Stimulated activated CD4-positive, alpha-beta T cell treated with anti-CD3 and anti-CD28 coated beads, Interleukin-12 subunit alpha, Interleukin-12 subunit beta, amount 100 ng/mL, for 24 hours (primary cell): ENCODE measurements around the gene CCDC136.

Source experiments
- DNase-seq, 2 experiments: peaks; one replicate each; pipeline ENCODE4 v3.0.0-alpha.2; 2020; ENCODE audit warnings: low read depth in 2 of 2

Gene CCDC136

DNA sequence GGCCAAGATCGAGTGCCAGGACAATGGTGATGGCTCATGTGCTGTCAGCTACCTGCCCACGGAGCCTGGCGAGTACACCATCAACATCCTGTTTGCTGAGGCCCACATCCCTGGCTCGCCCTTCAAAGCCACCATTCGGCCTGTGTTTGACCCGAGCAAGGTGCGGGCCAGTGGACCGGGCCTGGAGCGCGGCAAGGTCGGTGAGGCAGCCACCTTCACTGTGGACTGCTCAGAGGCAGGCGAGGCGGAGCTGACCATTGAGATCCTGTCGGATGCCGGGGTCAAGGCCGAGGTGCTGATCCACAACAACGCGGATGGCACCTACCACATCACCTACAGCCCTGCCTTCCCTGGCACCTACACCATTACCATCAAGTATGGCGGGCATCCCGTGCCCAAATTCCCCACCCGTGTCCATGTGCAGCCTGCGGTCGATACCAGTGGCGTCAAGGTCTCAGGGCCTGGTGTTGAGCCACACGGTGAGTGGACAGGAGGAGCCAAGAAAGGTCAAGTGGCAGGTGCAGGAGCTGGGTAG is 53.1 kb downstream of the CCDC136 start:
- no peak for DNase-seq

DNA sequence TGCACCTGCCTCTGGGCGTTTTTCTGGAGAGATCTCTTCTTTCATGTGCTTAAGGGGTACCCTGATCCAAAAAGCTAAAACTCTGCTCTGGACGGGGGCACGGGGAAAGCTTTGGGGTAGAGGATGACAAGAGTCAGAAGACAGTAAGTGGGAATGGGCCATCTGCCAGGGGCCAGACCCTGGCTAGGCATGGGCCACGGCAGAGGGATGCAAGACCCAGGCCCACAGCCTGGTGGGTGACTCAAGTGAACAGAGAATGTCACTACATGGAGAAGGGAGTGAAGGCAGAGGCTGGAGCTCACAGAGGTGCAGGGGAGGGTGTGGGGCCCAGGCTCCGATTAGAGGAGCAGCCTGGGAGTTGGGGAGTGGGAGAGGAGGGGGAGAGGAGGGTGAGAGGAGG is 53.7 kb downstream of the CCDC136 start:
- DNase-seq = no peak

DNA sequence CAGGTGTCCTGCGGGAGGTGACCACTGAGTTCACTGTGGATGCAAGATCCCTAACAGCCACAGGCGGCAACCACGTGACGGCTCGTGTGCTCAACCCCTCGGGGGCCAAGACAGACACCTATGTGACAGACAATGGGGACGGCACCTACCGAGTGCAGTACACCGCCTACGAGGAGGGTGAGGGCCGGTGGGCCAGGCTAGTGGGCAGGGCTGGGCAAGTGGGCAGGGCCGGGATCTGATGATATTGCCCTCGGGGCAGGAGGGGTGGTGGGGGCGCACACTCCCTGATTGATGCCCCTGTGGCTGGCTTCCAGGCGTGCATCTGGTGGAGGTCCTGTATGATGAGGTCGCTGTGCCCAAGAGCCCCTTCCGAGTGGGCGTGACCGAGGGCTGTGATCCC is 54.2 kb downstream of the CCDC136 start:
- no peak for DNase-seq

DNA sequence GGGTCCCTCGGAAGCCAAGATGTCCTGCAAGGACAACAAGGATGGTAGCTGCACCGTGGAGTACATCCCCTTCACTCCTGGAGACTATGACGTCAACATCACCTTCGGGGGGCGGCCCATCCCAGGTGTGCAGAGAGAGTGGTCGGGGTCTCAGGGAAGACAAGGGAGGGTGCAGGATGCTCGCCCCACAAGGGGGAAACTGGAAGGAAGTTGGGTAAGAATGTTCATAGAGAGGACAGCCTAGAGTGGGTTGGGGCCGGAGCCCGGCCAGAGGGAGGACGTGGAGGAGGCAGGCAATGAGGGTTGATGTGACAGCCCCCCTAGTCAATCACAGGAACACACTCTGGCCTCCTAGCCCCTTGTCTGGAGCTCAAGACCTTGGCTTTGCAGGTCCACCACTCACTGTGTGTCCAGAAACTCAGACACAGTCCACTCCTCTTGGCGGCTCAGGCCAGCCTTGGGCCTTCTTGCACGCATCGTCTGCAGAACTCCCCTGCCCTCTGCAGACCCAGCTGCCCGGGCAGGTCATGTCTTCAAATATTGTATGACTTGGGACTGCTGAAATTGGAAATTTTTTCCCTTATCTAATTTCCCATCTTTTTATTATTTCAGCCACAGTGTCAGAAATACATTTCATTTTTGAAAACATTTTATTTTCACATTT is 55.1 kb downstream of the CCDC136 start:
- no peak for DNase-seq

DNA sequence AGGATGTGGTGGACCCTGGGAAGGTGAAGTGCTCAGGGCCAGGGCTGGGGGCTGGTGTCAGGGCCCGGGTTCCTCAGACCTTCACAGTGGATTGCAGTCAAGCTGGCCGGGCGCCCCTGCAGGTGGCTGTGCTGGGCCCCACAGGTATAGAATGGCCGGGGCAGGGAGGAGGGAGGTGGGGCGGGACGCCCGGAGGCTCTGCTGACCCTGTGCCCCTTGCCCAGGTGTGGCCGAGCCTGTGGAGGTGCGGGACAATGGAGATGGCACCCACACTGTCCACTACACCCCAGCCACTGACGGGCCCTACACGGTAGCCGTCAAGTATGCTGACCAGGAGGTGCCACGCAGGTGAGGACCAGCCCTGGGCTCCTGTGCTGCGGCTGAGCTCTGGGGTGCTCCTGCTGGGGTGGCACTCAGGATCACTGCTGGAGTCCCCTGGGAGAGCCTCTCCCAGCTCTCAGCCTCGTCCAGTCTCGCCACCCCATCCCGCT is 56.0 kb downstream of the CCDC136 start:
- no peak for DNase-seq

DNA sequence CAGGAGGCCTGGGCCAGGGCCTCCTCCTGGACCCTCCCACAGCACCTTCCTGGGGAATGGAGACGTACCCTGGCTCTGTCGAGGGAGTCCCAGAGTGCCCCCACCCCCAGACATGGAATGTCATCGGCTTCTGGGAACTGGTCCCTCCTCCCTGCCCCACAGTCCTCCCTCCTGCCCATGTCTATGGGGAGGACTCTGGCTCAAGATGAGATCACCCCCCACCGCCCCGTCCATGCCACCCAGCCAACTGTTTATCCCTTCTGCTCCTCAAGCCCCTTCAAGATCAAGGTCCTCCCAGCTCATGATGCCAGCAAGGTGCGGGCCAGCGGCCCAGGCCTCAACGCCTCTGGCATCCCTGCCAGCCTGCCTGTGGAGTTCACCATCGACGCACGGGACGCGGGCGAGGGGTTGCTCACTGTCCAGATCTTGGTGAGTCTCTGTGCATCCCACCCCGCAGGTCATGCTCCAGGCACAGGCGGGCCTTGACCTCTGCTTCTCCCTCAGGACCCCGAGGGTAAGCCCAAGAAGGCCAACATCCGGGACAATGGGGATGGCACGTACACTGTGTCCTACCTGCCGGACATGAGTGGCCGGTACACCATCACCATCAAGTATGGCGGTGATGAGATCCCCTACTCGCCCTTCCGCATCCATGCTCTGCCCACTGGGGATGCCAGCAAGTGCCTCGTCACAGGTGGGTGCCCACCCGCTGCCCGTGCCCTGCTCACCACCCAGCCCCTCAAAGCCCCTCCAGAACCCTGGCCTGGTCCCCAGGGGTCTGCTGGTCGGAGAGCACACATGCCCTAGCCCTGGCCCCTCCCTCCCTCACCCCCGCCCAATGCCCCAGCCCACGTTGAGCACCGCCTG is 56.8 kb downstream of the CCDC136 start:
- no peak for DNase-seq

DNA sequence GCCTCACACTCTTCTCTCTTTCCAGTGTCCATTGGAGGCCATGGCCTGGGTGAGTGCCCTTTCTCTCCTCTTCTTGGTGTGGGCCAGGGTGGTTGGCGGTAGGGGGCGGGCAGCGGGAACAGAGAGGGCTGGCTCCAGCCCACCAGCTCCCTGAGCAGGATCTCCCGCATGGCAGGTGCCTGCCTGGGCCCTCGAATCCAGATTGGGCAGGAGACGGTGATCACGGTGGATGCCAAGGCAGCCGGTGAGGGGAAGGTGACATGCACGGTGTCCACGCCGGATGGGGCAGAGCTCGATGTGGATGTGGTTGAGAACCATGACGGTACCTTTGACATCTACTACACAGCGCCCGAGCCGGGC is 57.4 kb downstream of the CCDC136 start:
- DNase-seq = no peak

DNA sequence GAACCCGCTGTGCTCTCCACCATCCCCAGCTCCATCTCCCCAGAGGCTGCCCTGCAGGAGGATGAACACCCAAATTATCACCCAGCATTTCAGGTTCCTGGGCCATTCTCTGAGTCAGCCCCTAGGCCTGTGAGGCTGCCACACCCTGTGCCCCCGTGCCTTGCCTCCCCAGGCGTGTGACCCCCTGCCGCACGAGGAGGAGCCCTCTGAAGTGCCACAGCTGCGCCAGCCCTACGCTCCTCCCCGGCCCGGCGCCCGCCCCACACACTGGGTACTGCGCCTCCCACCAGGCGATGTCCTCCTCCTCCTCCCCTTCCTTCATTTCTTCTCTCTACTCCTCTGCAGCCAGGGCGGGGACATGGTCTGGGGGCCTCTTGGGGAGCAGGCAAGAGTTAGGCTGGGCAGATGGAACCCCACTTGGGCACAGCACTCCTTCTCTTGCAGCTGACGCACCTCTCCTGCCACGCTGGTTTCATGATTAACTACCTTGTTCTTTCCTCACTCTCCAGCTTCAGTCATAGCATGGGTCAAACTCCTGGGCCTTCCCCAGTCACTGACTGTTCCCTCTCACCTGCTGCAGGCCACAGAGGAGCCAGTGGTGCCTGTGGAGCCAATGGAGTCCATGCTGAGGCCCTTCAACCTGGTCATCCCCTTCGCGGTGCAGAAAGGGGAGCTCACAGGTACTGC is 58.2 kb downstream of the CCDC136 start:
- no peak for DNase-seq

DNA sequence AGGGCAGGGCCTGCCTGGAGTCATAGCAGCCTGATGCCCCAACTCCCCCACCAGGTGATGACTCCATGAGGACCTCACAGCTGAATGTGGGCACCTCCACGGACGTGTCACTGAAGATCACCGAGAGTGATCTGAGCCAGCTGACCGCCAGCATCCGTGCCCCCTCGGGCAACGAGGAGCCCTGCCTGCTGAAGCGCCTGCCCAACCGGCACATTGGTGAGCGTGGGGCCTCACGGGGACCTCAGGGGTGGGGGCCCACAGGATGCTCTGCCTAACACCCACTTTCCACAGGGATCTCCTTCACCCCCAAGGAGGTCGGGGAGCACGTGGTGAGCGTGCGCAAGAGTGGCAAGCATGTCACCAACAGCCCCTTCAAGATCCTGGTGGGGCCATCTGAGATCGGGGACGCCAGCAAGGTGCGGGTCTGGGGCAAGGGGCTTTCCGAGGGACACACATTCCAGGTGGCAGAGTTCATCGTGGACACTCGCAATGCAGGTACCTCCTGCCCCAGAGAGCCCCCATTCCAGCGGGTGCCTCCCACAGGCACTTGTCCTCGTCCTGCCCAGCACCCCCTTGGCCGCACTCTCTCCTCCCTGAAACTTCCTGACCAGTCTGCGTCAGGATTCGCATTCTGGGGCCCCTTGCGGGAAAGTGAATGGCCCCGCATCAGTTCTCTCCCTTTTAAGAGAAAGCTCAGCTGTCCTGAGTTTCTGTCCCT is 60.9 kb downstream of the CCDC136 start:
- no peak for DNase-seq

DNA sequence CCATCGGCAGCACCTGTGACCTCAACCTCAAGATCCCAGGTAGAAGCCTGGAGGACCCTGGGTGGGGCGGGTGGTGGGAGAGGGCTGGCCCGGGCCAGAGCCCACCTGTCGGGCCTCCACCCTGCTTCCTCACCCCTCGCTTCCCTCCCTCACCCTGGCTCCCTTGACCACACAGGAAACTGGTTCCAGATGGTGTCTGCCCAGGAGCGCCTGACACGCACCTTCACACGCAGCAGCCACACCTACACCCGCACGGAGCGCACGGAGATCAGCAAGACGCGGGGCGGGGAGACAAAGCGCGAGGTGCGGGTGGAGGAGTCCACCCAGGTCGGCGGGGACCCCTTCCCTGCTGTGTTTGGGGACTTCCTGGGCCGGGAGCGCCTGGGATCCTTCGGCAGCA is 62.0 kb downstream of the CCDC136 start:
- DNase-seq = no peak

DNA sequence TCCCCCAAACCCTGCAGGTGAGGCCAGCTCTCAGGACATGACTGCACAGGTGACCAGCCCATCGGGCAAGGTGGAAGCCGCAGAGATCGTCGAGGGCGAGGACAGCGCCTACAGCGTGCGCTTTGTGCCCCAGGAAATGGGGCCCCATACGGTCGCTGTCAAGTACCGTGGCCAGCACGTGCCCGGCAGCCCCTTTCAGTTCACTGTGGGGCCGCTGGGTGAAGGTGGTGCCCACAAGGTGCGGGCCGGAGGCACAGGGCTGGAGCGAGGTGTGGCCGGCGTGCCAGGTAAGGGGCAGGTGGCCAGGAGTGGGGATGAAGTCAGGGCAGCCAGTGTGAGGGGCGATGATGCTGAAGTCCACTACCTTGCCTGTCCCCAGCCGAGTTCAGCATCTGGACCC is 62.6 kb downstream of the CCDC136 start:
- DNase-seq = no peak

DNA sequence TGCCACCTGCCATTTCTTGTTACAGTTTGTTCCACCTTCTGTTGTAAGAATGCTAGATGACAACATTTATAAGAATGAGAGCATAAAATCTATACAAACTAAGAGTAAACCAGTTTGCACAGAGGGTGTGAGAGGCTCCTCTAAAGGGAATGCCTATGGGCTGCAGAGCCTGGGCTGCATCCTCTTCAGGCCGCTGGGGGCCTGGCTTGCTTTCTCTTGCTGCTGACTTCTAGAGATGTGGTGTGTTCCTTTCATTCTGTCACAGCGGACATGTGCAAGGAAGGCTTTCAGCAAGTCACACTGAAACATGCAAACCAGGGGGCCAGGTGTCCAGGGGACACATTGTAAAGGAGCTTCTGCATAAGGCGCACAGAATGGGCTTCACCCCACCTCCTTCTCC is 63.8 kb downstream of the CCDC136 start:
- no peak for DNase-seq

DNA sequence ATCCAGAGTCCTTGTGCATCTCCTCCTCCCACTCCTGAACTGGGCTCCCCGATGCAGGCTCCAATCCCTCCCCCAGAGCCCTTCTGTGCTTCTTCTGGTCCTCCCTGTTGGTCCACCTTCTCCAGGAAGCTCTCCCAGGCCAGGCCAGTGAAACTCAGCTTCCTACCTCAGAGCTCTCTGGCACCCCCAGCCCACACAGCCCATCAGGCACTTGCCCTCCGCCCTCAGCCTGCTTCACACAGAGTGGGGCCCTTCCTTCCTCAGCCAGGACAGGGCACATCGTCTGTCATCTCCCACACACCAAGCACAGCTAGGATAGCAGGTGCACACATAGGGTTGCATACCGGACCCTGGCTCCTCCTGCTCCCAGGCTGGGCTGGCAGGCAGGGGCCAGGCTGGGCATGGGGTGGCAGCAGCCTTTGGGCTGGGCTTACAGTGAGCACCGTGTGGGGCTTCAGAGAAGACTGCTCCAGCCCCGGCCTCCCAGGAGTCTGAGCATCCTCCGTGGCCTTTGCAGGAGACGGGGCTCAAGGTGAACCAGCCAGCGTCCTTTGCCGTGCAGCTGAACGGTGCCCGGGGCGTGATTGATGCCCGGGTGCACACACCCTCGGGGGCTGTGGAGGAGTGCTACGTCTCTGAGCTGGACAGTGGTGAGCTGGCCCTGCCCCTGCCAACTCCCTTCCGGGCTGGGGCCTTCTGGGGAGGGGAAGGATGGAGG is 64.4 kb downstream of the CCDC136 start:
- no peak for DNase-seq

DNA sequence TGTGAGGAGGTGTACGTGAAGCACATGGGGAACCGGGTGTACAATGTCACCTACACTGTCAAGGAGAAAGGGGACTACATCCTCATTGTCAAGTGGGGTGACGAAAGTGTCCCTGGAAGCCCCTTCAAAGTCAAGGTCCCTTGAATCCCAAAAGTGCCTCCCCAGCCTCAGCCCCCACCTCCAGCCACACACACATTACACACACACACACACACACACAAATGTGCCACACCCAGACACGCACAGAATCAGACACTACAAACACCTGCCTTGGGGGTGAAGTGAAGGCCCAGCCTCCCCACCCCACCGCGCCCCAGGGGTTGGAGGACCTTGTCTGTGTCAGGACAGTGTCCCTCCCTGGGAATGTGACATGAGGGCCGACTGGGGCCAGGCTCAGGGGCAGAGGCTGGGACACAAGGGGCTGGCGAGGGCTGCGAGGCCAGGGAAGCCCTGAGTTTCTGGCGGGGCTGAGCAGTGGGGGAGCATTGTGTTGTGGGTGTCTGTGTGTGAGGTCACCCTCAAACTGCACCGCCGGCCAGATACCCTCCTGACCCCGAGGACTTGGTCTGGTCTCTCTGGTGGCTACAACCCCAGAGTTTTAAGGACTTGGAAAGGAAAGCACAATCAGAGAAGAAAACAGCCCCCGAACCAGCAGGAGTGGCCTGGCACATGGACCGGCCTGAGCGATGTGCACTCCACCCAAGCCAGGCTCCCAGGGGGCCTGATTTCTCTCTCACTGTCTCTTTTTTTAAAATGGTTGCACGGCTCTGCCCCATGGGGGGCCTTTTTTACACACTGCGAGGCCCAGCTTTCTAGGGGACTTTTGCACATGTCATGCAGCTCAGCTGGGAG is 66.8 kb downstream of the CCDC136 start:
- DNase-seq = no peak

DNA sequence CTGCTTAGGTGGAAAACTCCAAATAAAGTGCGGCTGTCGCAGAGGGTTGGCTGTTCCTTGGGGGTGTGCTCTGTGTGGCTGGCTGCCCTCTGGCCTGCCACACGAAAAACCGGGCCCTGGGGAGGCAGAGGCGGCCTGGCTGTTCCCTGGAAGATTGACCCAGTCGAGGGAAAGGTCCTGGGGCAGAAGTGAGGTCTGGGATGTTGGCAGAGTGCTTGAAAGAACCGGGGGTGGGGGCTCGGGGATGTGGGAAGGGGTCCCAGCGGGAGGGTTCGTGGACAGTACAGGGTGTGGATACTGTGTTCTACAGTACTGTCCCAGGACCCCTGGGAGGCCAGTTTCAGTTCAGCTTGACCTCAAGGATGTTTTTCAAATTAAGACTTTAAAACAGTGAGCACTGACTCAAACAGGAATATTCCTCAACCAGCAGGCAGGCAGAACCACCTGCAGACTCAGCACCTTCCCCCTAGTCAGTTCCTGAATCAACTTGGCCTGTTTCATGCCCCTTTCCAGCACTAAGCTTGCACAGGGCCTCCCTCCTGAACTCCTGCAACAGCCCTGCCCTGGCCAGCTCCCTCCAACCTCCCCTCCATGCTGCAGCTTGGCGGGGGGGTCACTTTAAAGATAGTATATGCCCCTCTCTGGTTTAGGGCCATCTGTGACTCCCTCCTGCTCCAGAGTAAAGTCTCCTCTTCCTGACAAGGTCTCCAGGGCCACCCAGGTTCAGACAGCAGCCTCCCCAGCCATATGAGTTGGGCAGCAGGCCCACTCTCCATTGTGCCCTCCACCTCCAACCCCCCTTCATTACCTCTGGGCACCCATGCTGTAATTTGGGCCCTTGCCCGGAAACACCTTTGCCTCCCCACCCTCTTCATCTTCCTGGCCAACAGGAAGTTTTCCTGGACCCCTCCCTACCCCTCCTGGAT is 67.7 kb downstream of the CCDC136 start:
- no peak for DNase-seq

DNA sequence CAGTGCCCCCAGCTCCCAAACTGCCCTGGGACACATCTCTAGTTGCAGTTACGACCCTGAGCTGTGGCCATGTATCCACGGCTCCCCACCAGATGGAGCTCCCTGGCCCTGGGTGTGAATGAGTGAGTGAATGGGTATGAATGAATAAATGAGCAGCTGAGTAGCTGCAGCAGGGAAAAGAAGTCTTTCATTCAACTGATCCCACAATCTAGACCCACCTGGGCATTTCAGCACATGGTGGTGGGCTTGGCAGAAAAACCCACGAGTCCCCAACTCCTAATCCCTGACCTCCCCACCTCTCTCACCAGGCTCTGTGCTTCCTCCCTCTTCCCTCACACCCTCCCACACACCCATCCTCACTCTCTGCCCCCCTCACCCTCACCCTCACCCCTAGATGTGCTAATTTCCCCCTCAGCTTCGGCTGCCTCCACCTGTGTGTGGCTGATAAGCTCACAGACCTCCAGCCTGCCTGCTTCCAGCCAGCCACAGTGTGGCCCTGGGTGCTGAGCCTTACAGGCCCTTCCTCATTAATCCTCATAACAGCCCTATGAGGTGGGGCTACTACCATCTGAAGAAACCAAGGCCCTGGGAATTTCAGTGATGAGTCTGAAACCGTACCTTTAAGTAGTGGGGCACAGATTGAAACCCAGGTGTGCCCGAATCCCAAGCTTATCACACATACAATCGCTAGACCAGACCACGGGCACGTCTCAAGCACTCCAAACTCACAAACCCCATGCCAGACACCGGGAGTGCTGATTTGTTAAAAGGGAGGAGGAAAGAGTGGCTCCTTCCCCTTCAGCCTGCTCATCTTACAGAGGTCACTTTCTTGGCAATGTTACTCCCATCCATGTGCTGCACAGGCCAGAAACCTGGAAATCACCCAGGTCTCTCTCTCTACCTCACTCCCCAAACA is 68.6 kb downstream of the CCDC136 start:
- DNase-seq = no peak

DNA sequence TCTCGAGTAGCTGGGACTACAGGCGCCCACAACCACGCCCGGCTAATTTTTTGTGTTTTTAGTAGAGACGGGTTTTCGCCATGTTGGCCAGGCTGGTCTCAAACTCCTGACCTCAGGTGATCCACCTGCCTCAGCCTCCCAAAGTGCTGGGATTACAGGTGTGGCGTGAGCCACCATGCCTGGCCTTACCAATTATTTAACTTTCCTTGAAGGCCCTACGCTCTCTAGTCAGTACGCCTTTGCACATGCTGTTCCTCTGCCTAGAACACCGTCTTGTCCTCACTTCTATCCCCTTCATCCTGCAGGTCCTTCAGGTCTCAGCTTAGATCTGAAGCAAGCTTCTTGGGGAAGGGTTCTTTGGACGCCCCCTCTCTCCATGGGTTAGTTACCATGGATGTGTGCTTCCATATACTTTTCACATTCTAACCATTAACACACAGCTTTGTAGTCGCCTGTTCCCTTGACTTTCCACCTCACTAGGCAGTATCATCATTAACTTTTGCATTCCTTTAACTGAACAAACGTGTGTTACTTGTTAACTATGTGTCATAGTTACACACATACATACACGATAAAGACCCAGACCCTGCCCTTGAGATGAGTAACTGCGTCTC is 70.3 kb downstream of the CCDC136 start:
- no peak for DNase-seq
